Measurements from ENCODE around the gene NANS. TPM values are rescaled to one million over a fixed set of nuclear protein-coding genes. Genes with fewer than 3 reads are reported as not detected.

Gene NANS
- total and polyA plus RNA-seq, 2 of the 8 experiments (the other 6 are each of a cell fraction or from before 2014, with no cell fraction given), result 56.5 to 67.3 TPM

GRCh38 chr9:98101416-98101815 is 44.9 kb downstream of the NANS start (continued):
- TF ChIP-seq SIN3A (conservative IDR thresholded peaks at IDR 0.05 in 1 of 2, IDR thresholded peaks at IDR 0.05 in 1 of 2; ENCODE audit: low read depth in 1 of 2, low read length in 2 of 2), result no peak
- no peak for TF ChIP-seq EZH2 (IDR thresholded peaks at IDR 0.05; ENCODE audit: low read depth, low read length, severe bottlenecking)
- no peak for TF ChIP-seq SP1 (IDR thresholded peaks at IDR 0.05; ENCODE audit: low read depth, low read length)
- TF ChIP-seq NRF1 (IDR thresholded peaks at IDR 0.05; ENCODE audit: low read depth, low read length), result no peak
